Thyroid gland (tissue), 4 donors: Measurements from ENCODE around the gene SOX12.

ENCODE experiments used
- POLR2A ChIP-seq, 2 donors: fragments of 450-650 bp; IDR thresholded peaks; one replicate each; pipeline ENCODE4 v1.6.1; 2017; ENCODE audit warnings: antibody characterized with exemption in 2 of 2, mild to moderate bottlenecking in 2 of 2, moderate library complexity in 1 of 2
- TF ChIP-seq, protein P1 (sequence below), 6 experiments: fragments of 200-600 bp in 3 of 6; fragments of 450-650 bp in 3 of 6; sonication (generic) in 3 of 6; IDR thresholded peaks; one replicate each; pipeline ENCODE4 v1.5.1; 2016 to 2019; ENCODE audit warnings: antibody characterized with exemption in 6 of 6, mild to moderate bottlenecking in 2 of 6, inconsistent platforms in 1 of 6, moderate library complexity in 1 of 6

DNA sequence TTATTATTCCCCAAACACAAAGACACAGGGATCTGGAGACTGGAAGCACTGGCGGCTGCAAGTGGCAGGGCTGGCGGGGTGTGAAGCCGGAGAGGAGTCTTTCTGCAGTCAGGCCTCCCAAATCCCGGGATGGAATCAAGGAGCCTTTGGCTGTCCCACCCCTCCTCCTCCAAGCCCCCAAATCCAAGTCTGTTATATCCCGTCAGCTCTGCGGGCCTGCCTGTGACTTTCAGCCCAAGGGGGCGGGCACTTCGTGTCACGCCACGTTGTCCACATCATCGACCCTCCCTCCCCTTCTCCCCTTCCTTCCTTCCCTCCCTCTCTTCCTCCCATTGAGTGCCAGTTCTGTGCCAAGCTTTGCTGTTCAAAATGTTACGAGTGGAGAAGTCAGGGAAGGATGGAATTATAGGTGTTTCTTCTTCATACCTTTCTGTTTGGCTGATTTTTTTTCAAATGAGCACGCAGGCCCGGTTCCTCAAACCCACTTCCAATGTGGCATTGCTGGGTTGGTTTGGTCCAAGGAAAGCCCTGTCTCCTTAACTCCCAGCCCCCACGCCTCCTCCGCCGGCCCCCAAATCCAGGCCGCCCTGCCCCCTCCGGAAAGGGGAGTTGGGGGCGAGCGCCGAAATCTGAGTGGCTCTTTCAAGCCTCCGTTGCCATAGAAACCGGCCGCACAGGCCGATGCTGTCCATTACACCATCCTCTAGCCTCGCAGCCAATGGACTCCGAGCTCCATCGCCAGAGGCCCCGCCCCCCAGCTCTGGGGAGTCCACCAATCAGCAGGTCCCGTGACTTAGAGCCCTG, 15.3 kb upstream of the SOX12 start:
- TF ChIP-seq, protein P1, sequence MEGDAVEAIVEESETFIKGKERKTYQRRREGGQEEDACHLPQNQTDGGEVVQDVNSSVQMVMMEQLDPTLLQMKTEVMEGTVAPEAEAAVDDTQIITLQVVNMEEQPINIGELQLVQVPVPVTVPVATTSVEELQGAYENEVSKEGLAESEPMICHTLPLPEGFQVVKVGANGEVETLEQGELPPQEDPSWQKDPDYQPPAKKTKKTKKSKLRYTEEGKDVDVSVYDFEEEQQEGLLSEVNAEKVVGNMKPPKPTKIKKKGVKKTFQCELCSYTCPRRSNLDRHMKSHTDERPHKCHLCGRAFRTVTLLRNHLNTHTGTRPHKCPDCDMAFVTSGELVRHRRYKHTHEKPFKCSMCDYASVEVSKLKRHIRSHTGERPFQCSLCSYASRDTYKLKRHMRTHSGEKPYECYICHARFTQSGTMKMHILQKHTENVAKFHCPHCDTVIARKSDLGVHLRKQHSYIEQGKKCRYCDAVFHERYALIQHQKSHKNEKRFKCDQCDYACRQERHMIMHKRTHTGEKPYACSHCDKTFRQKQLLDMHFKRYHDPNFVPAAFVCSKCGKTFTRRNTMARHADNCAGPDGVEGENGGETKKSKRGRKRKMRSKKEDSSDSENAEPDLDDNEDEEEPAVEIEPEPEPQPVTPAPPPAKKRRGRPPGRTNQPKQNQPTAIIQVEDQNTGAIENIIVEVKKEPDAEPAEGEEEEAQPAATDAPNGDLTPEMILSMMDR (IDR thresholded peaks at IDR 0.05): no peak
- peak in 1 of 2 donors; percentile 78 for TF ChIP-seq POLR2A (IDR thresholded peaks at IDR 0.05)
